Measurements from ENCODE around the gene AP3D1.

Gene AP3D1

GRCh38 chr19:2126879-2127518 lies 24.4 kb downstream of the AP3D1 start:
- no peak for DNase-seq

GRCh38 chr19:2123682-2124387 lies 27.5 kb downstream of the AP3D1 start:
- DNase-seq: no peak

- no peak for DNase-seq
These were observed 28.4 kb downstream of the AP3D1 start for GRCh38 chr19:2122982-2123381.

- DNase-seq: no peak
These were observed 29.1 kb downstream of the AP3D1 start for GRCh38 chr19:2122251-2122650.

DNA sequence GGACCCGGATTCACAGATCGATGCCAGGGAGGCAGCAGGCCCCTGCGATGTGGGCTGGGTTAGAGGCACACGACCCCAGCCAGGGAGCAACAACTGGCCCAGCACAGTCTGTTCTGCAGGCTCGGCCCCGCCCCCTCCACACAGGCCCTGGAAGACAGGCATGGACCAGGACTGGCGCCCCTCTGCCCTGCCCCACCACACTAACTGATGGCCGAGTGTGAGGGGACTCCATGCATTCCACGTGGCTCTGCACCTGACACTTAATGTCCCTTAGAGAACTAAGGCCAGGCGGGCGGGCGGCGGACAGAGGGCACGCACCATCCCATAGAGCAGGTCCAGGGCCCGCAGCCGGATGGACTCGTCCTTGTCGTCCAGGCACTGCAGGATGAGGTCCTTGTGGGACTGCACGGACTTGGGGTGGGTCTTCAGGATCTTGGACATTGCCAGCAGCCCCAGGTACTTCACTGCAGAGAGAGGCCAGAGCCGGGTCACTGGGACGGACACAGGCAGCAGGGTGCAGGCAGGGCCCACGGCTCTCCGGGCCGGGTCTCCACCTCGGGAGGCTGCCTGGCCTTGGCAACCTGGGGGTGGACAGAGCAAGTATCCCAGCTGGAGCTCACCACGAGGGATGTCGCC lies 29.8 kb downstream of the AP3D1 start:
- DNase-seq: no peak

DNA sequence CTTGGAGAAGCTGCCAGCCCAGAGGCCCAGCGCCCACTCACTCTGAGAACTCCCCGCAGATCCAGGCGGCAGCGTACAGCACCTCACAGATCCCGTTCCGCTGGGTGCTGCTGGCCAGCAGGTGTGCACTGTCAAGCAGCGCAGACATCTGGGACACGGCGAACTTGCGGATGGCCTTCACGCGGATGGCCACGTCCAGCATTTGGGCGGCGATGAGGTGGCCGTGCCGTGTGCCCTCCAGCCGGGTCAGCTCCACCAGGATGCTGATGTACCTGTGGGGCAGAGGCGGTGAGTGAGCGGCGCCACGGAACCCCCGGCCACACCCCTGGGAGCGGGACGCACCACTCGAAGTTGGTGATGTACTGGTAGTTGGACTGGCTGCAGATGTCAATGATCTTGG lies 30.5 kb downstream of the AP3D1 start:
- no peak for DNase-seq

GRCh38 chr19:2119921-2120785 lies 31.2 kb downstream of the AP3D1 start:
- DNase-seq: no peak

- DNase-seq: no peak
These were observed 32.9 kb downstream of the AP3D1 start for GRCh38 chr19:2118438-2118837.

DNA sequence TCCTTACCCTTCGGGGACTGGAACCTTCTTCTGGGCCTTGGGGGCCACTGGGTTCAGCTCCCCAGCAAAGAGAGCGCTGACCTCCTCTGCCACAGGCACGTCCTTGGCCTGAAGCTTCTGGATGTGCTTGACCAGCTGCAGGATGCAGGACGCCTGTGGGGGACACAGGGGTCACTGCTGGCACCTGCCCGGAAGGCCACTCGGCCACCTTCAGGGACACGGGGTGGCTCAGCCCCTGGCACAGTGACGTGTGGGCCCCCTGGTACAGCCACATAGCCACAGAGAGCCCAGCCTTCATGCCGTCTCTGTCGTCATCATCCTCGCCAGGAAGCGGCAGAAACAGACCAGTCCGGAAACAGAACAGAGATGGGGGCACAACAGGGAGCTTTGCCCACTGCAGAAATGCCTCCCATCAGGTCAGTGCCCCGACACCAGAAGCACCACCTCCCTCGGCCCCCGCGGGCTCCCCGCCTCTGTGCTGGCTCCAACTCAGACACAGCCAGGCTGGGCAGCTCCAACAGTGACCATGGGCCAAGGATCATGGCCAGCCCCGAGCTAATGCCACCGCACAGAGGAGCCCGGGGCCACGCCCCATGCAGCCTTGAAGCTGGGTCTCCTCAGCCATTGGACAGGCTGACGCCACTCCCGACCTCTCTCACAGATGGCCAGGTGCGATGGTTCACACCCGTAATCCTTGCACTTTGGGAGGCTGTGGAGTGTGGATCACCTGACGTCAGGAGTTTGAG lies 34.0 kb downstream of the AP3D1 start:
- DNase-seq: no peak

GRCh38 chr19:2116507-2116906 lies 34.9 kb downstream of the AP3D1 start:
- DNase-seq: no peak

DNA sequence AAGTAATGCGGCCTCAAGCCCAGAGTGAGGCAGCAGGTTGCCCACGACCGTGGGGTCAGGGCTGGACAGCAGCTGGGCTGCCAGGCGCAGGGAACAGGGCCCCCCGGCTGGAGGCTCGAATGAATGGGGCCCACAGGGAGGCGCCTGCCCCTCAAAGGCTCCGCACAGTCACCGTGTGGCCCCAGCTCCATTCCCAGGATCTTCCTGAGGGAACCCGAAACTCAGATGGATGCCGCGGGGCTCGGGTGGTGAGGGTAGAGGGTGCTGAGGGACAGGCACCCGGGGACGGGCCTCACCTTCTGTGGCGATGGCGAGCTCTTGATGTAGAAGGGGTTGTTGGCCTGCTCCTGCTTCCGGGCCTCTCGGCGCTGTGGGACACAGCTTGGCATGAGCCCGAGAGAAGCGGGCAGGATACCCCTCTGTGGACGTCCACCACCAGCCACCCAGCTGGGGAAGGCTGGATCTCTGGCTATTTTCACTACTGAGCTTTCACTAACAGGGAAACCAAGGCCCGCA lies 35.4 kb downstream of the AP3D1 start:
- no peak for DNase-seq

DNA sequence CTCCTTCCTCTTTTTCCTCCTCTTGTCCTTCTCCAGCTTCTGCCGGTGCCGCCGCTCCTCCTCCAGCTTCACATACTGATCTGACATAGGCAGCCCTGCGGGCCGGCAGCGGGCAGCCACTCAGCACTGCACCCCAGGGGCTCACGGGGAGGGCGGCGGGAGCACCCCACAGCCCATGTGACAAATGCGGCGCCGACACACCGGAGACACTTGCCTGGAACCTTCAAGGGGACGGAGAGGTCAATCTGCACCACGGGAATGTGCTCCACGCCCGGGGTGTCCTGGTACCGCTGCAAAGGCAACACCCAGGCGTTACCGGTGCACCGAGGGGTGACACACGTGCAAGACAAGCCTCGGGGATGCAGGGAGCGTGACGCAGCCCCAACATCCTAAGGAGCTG lies 36.0 kb downstream of the AP3D1 start:
- no peak for DNase-seq

DNA sequence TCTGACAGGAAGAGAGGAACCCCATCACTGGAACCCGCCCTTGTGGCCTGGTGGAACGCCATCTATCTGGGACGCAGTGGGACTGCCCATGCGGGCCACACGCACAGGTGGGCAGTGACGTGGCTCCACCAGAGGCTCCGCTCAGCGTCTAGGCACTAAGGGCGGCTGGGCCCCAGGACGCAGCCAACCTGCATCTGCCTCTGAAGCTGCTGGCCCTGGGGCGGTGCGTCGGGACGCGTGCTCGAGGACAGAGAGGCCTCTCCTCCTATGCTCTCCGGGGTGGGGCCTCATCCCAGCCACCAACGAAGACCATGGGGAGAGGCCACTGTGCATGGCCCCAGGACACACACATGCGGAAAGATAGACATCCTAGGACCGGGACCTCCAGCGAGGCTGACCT lies 36.5 kb downstream of the AP3D1 start:
- no peak for DNase-seq

DNA sequence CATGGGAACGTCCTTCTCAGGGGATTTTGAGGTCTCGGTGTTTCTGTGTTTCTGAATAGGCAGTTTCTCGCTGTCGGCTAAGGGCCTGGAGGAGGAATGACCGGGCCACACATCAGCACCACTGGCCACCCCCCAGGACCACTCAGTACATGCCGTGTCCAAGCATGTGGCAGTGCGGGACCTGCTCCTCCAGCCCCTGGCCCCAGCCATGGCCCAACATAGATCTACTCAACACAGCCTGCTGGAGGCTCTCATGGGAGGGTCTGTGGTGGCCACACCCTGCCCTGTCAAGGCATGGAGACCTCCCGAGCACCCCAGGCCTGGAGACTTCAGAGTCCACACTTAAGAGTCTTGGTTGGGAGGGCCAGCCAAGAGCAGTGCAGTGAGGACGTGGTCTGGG lies 37.1 kb downstream of the AP3D1 start:
- no peak for DNase-seq

DNA sequence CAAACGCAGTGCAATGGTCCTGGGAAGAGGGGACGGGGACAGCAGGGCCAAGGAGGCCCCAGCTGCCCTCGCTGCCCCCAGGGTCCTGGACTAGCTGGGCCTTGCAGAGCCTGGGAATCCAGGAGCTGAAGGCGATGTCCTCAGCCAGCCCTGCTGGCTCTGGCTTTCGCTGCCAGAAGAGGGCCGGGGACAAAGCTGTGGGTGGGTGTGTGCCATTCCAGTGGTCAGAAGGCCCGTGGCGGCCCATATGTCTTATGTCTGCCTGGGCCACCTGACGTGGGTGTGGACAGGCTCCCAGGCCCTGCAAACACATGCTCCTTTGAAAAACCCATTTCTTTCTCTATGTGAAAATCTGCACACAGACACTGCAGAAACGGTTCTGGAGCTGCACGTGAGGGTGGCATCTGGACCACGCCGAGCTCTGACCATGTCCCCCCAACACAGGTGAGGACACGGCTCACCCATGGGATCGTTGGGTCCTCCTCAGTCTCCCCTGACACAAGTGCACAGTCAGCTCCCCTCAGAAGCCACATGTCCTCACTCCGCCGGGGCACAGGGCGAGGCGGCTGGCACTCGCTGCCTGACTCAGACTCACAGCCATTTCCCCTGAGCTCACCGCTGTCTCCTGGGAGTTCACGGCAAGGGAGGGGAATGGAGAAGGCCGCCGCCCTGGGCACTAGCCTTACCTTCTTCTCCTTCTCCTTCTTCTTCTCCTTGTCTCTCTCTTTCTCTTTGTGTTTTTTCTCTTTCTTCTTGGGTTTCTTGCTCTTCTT lies 37.7 kb downstream of the AP3D1 start:
- DNase-seq: no peak

DNA sequence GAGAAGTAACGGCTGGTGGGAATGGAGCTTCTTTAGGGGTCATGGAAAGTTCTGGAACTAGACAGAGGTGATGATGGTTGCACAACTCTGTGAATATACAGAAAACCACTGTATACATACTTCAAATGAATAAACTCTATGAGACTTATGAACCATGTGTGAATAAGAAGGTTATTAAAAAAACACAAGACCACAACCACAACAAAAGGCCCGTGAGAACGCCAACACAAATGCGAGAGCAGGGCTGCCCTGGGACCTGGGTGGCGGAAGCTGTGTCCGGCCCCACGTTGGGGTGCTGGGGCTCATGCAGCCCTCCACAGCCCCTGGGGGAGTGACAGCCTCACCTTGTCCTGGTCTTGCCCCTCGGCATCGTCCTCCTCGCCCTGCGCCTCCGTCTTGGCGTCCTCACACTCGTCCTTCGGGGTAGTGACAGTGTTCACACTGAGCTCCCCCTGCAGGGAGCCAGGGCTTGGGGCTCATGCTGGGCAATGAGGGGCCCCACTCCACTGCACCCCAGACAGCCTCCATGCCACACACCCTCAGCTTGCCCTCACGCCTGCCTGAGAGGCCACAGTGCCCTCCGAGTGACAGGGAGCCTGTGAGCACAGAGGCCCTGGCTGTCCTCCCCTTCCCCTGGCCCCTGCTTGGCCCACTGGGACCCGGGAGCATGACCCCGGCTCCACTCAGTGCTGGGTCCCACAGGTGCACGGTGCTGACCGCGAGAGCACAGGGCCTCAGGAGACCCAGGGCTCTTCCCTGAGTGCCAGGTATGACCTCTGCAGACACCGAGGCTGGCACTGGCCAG lies 38.6 kb downstream of the AP3D1 start:
- no peak for DNase-seq

DNA sequence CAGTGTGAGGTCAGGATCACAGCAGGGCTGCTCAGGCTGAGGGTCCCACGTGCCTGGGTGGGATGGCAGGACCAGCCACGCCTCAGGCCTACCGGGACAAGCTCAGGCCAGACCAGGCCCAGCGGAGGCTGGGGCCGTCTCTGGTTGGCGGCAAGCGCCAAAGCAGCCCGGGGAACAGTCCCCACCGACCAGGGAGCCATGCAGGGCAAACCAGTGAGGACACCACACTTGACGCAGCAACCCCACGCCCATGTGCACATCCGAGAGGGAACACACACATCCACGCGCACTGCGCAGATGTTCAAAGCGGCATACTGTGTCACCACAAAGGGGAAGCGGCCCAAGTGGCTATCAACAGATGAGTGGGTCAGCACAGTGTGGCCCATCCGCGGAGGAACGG lies 39.5 kb downstream of the AP3D1 start:
- DNase-seq: no peak

- no peak for DNase-seq
These were observed 39.9 kb downstream of the AP3D1 start for GRCh38 chr19:2111425-2111824.

DNA sequence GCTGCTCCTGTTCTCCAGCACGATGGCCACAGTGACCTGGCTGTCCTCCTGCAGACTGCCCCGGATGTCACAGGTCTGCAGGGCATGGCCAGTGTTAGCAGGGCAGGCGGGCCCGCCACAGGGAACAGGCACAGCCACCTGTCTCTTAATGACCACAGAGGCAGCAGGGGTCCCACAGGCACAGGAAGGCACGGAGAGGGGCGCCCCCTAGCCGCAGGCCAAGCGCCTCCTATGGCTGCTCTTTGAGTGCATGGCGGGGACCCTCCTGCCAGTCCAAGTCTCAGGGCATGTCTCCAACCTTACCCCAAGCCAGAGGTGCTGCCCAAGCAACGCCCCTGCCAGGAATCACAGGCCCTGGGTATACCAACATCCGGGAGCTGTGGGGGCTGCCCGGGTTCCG lies 40.5 kb downstream of the AP3D1 start:
- DNase-seq: no peak

DNA sequence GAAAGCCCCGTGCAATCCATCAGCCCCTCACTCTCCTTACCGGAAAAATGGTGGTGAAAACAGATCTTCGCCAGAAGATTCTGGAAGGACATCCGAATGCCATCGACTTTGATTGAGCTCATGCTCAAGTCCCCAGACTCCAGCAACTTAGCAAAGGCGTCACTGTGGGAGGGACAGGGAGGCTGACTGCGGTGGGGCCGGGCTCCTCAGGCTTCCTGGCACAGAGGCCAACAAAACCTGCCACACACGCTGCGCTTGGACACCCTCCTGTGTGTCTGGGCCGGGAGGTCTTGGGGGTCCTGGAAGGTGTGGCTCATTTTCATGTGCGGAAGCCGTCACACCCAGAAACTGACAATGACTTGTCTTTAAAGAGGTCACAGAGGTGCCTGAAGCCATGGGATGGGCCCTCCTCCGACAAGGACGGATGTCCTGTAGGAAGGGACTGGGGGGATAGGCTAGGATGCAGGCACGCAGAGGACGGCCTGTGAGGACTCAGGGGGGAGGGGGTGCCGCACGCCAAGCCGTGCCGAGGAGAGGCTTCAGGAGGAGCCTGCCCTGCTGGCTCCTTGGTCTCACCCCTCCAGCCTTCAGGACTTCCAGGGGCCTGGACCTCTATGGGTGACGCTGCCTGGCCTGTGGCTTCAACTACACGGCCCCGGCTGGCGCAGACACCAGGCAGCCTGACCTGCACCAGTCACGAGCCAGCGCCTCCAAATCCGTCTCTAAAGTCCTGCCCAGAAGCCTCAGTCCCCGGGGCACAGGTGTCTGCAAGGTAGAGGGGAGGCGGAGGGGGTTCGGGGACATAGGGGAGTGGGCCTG lies 42.1 kb downstream of the AP3D1 start:
- DNase-seq: no peak

All from NCI-H2029 (cell line).